Measurements from ENCODE around the gene TINAGL1.

DNA sequence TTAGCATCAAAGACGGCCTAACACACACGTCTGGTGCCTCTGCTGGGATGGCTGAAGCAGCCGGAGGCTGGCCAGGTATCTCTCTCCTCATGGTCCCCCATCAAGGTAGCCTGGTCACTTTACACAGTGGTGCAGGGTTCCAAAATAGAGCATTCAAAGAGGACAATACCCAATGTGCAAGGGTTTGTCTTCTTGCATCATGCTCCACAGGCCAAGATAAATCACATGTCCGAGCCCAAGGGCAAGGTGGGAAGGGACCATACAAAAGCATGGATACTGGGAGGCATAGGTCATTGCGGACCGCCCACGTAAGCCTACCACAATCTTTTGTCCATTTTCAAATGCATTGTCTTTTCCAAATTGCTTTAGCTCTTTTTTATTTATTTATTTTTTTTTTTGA is 23.8 kb upstream of the TINAGL1 start:
- no peak for TF ChIP-seq POLR2AphosphoS5 (IDR thresholded peaks at IDR 0.05)
- TF ChIP-seq POLR2A (IDR thresholded peaks at IDR 0.05; ENCODE audit: low read depth): no peak

Data from esophagus muscularis mucosa (tissue), 2 donors.